KMS-11 (cell line): ENCODE measurements around the gene DDX1.

Experiments used
- H2AFZ ChIP-seq: fragments of 200-600 bp; sonication (generic); 2 replicates; pipeline ENCODE4 v1.6.1; 2016; ENCODE audit warnings: antibody characterized with exemption, mixed run types, low read depth
- H3K27ac ChIP-seq: fragments of 200-600 bp; sonication (generic); 2 replicates; pipeline ENCODE4 v1.6.1; 2016; ENCODE audit warnings: mild to moderate bottlenecking, mixed run types
- H3K27me3 ChIP-seq: fragments of 200-600 bp; sonication (generic); 2 replicates; pipeline ENCODE4 v1.6.1; 2017; ENCODE audit warnings: mild to moderate bottlenecking, low read depth, mixed run types, moderate library complexity; ENCODE audit not compliant: insufficient read depth
- H3K36me3 ChIP-seq: fragments of 200-600 bp; sonication (generic); 2 replicates; pipeline ENCODE4 v1.6.1; 2017; ENCODE audit warnings: mild to moderate bottlenecking, mixed run types; ENCODE audit not compliant: insufficient read depth
- H3K4me1 ChIP-seq: fragments of 200-600 bp; sonication (generic); 2 replicates; pipeline ENCODE4 v1.6.1; 2016; ENCODE audit warnings: mild to moderate bottlenecking, low read depth, mixed run types; ENCODE audit not compliant: poor library complexity, severe bottlenecking
- H3K4me2 ChIP-seq: fragments of 200-600 bp; sonication (generic); 2 replicates; pipeline ENCODE4 v1.7.0; 2016; ENCODE audit warnings: mild to moderate bottlenecking, mixed run types
- H3K4me3 ChIP-seq: fragments of 200-600 bp; sonication (generic); IDR thresholded peaks from 2 replicates; pipeline ENCODE4 v1.6.1; 2017; ENCODE audit warnings: low read depth, low read length, mixed read lengths; ENCODE audit not compliant: insufficient read depth
- H3K79me2 ChIP-seq: fragments of 200-600 bp; sonication (generic); 2 replicates; pipeline ENCODE4 v1.6.1; 2016; ENCODE audit warnings: low read depth, mixed run types; ENCODE audit not compliant: insufficient read depth
- H3K9ac ChIP-seq: fragments of 200-600 bp; sonication (generic); 2 replicates; pipeline ENCODE4 v1.6.1; 2016; ENCODE audit warnings: mild to moderate bottlenecking, mixed run types
- H4K20me1 ChIP-seq: fragments of 200-600 bp; sonication (generic); 2 replicates; pipeline ENCODE4 v1.6.1; 2016; ENCODE audit warnings: mild to moderate bottlenecking, mixed run types; ENCODE audit not compliant: insufficient read depth
- CTCF ChIP-seq: fragments of 200-600 bp; sonication (generic); conservative IDR thresholded peaks from 2 replicates; pipeline ENCODE4 v1.6.1; 2017; ENCODE audit warnings: low read depth, mild to moderate bottlenecking, antibody characterized with exemption, low read length, moderate library complexity, mixed read lengths

The DDX1 gene

GRCh38 chr2:15571729-15572128, 19.9 kb upstream of the DDX1 start:
- Histone ChIP-seq H3K4me2 (no peak overlapping the region), H3K27ac (no peak overlapping the region), H3K4me1 (no peaks in the 10 kb centered on the region), H3K36me3 (no peaks in the 10 kb centered on the region), H3K79me2 (no peaks in the 10 kb centered on the region), H3K4me3 (no peak overlapping the region), H3K9ac (no peak overlapping the region), H2AFZ (no peak overlapping the region), H3K27me3 (no peaks in the 10 kb centered on the region), H4K20me1 (no peaks in the 10 kb centered on the region)
- TF ChIP-seq CTCF, result no peak

- H3K27ac ChIP-seq, result no peak overlapping the region
- TF ChIP-seq CTCF, result peak; percentile 92
- H3K27me3 ChIP-seq, result no peaks in the 10 kb centered on the region
- H2AFZ ChIP-seq, result no peak overlapping the region
- H3K79me2 ChIP-seq, result no peaks in the 10 kb centered on the region
- H4K20me1 ChIP-seq, result no peaks in the 10 kb centered on the region
- H3K9ac ChIP-seq, result no peak overlapping the region
- no peak overlapping the region for H3K4me2 ChIP-seq
- no peaks in the 10 kb centered on the region for H3K36me3 ChIP-seq
- H3K4me3 ChIP-seq, result no peak overlapping the region
- H3K4me1 ChIP-seq, result no peaks in the 10 kb centered on the region
These were observed 14.5 kb upstream of the DDX1 start for GRCh38 chr2:15577071-15577735.

GRCh38 chr2:15579641-15580040, 12.0 kb upstream of the DDX1 start:
- Histone ChIP-seq H3K4me3 (no peak overlapping the region), H3K4me1 (no peaks in the 10 kb centered on the region), H4K20me1 (no peaks in the 10 kb centered on the region), H3K27ac (no peak overlapping the region), H3K36me3 (no peaks in the 10 kb centered on the region), H3K9ac (no peak overlapping the region), H2AFZ (no peak overlapping the region), H3K79me2 (no peaks in the 10 kb centered on the region), H3K27me3 (no peaks in the 10 kb centered on the region), H3K4me2 (no peak overlapping the region)
- no peak for TF ChIP-seq CTCF

- Histone ChIP-seq H3K4me2 (no peak overlapping the region), H3K4me1 (no peaks in the 10 kb centered on the region), H3K27me3 (no peaks in the 10 kb centered on the region), H2AFZ (no peak overlapping the region), H3K4me3 (no peak overlapping the region), H3K79me2 (no peaks in the 10 kb centered on the region), H3K27ac (no peak overlapping the region), H3K9ac (no peak overlapping the region), H3K36me3 (no peaks in the 10 kb centered on the region), H4K20me1 (no peaks in the 10 kb centered on the region)
- TF ChIP-seq CTCF, result no peak
These were observed 11.2 kb upstream of the DDX1 start for GRCh38 chr2:15580451-15580850.
